HTR-8/SVneo (cell line): ENCODE results near the gene STOML1.
"Not testable (repeated sequence)": the region's sequence is repeated elsewhere in the genome, so short reads cannot be mapped to it uniquely, and the experiment has no call there.

Experiments
- DNase-seq: peaks from one replicate; pipeline ENCODE4 v3.0.0; 2011; ENCODE audit warnings: low spot score, mixed read lengths; ENCODE audit not compliant: insufficient read length
- FAIRE-seq: peaks from 2 replicates; lab custom pipeline; 2011; peaks lifted over from hg19 to GRCh38; lab: Jason Lieb, UNC

STOML1 gene

GRCh38 chr15:73969151-73969759 lies 22.8 kb downstream of the STOML1 start:
- DNase-seq (no peak), FAIRE-seq (no peak)

- DNase-seq (no peak), FAIRE-seq (no peak)
These were observed 23.6 kb downstream of the STOML1 start for GRCh38 chr15:73968461-73968860.

GRCh38 chr15:73965758-73966113 lies 26.4 kb downstream of the STOML1 start:
- FAIRE-seq: no peak
- DNase-seq: no peak

- FAIRE-seq (no peak), DNase-seq (no peak)
These were observed 26.9 kb downstream of the STOML1 start for GRCh38 chr15:73965094-73965757.

GRCh38 chr15:73964736-73965093 lies 27.4 kb downstream of the STOML1 start:
- FAIRE-seq: peak; percentile 76
- DNase-seq: peak; percentile 85

- no peak for DNase-seq
- FAIRE-seq: no peak
These were observed 29.7 kb downstream of the STOML1 start for GRCh38 chr15:73962433-73962832.

GRCh38 chr15:73960472-73961070 lies 31.5 kb downstream of the STOML1 start:
- FAIRE-seq: not testable (repeated sequence)

GRCh38 chr15:73959801-73960200 lies 32.3 kb downstream of the STOML1 start:
- no peak for FAIRE-seq

More at GRCh38 chr15:73960472-73961070, 31.5 kb downstream of the STOML1 start:
- not testable (repeated sequence) for DNase-seq

GRCh38 chr15:73959012-73959581 lies 33.0 kb downstream of the STOML1 start:
- FAIRE-seq (no peak), DNase-seq (no peak)

More at GRCh38 chr15:73959801-73960200, 32.3 kb downstream of the STOML1 start:
- no peak for DNase-seq

GRCh38 chr15:73957785-73958184 lies 34.3 kb downstream of the STOML1 start:
- FAIRE-seq (no peak), DNase-seq (no peak)

GRCh38 chr15:73957276-73957675 lies 34.8 kb downstream of the STOML1 start:
- FAIRE-seq (no peak), DNase-seq (no peak)

- FAIRE-seq: peak; percentile 97
These were observed 35.4 kb downstream of the STOML1 start for GRCh38 chr15:73956743-73957135.

GRCh38 chr15:73955861-73956742 lies 36.0 kb downstream of the STOML1 start:
- DNase-seq (no peak), FAIRE-seq (no peak)

More at GRCh38 chr15:73956743-73957135, 35.4 kb downstream of the STOML1 start:
- peak; percentile 87 for DNase-seq

- no peak for FAIRE-seq
- DNase-seq: no peak
These were observed 36.8 kb downstream of the STOML1 start for GRCh38 chr15:73955326-73955725.

GRCh38 chr15:73954188-73955145 lies 37.6 kb downstream of the STOML1 start:
- DNase-seq (no peak), FAIRE-seq (no peak)

GRCh38 chr15:73952913-73953750 lies 39.0 kb downstream of the STOML1 start:
- no peak for DNase-seq
- no peak for FAIRE-seq

- DNase-seq: no peak
These were observed 39.8 kb downstream of the STOML1 start for GRCh38 chr15:73952171-73952912.

GRCh38 chr15:73951601-73952000 lies 40.5 kb downstream of the STOML1 start:
- FAIRE-seq (no peak), DNase-seq (no peak)

More at GRCh38 chr15:73952171-73952912, 39.8 kb downstream of the STOML1 start:
- FAIRE-seq: no peak
